NK-92 (cell line): ENCODE measurements around the gene HDGFL1.

ENCODE experiments used
- DNase-seq: peaks from one replicate; lab custom pipeline; 2025; ENCODE audit not compliant: unreplicated experiment; lab: John Stamatoyannopoulos, UW

HDGFL1 gene

DNA sequence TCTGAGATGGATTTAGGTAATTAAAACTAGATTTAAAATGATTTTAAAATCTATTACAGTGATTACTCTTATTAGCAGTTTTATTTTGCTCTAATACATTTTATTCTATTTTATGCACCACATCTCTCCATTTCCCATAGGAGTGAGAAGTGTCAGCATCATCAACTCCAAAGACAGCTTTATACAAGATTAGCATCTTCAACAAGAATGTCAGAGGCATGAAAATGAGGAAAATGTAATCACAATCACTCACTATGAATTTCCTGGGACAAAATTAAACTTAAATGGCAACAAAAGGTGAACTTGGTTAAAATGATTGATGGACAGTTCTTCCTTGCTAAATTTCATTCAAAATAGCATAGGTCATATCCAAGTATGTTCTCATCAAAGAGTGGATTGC lies 19.8 kb downstream of the HDGFL1 start:
- DNase-seq, result no peak

DNA sequence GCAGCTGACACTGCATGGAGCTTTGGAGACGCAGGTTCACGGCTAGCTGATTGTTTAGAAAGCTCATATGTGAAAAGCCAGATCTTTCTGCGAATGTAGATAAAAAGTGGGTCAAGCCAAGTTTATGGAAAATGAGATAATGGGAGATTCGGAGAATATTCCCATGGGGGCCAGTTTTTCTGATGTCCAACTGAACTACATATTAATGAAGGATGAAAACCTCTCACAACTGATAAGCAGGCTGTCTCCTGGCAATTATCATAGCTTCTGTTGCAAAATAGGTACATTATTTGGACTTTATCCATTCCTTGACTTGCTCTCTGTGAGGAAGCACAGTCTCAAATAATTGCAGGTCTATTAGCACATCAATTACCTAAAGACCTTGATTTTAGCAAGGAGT lies 21.1 kb downstream of the HDGFL1 start:
- no peak for DNase-seq

DNA sequence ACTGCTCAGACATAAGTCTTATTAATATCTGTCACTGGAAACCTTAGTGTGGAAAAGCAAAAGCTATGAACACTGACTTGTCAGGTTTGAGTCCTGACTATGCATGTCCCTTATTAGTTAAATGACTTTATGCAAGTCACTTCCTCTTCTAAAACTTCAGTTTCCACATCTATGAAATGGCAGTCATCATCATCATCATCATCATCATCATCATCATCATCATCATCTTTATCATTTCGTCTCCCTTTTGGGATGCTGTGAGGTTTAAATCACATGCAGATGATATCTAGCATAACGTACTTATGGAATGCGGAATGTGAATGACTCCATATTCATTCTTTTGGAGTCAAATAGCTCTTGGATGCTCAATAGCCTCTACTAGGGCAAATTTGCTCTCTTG lies 24.5 kb downstream of the HDGFL1 start:
- no peak for DNase-seq

DNA sequence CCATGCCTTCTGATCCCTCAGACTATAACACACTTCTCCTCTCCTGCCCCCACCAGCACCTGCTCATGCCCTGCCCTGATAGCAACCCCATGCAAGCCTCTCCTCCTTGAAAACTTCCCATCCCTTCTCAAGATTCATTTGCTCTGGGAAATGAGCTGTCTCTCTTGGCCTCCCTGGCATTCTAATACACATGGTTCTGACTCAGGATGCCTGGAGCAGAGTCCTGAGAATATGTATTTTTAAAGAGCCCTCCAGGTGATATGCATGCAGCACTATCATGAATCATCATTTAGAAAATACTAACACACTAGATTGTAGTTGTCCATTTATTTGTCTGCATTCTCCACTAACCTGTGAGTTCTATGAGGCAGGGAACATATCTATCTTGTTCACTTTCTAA lies 26.6 kb downstream of the HDGFL1 start:
- DNase-seq, result no peak

DNA sequence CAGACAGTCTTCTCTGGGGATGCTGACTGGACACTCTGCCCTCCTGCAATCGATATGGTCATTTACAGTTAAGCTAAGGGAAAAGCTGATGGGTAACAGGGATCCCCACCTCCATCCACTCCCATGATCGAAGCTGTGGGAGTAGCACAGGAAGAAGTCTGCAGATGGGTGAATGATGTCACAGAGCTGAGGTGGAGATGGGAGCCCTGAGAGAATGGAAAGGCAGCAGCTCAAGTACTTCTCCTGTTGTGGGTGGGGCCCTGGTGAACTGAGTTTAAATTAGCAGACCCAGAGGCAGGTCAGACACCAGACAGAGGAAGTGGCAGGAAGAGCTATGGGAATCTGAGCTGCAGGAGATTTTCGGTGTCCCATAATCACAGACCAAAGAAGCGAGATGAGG lies 29.0 kb downstream of the HDGFL1 start:
- no peak for DNase-seq

DNA sequence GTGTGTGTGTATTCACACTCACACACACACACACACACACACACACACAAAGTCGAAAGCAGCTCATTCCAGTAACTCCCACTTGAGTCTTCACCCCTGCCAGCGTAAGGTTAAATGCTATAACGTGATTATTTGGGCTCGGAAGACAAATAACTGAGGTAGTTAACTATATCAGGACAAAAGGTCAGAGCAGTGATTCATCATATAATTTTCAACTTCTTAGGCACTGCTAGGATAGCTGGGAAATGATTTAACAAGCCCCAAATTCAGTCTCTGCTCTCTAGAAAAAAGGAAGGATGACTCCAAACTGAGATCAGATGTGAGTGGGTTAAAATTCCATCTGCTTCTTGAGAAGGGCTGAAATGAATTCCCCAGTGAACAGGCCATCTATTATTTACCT lies 30.7 kb downstream of the HDGFL1 start:
- no peak for DNase-seq

DNA sequence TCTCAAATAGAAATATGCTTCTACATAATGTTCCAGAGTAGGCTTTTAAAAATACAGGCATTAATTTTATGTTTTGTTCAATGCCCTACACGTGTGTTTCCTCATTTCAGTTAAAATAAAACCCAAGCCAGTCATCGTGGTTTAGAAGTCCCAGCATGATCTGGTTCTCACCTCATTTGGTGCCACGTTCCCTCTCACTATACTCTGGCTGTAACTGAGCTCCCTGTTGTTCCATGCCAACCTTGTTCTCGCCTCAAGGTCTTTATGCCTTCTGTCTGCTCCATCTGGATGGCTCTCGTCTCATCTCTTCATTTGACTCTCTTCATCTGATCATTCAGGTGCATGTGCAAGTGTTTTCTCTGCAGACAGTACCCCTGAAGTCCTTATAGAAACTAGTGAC lies 32.6 kb downstream of the HDGFL1 start:
- DNase-seq, result no peak

DNA sequence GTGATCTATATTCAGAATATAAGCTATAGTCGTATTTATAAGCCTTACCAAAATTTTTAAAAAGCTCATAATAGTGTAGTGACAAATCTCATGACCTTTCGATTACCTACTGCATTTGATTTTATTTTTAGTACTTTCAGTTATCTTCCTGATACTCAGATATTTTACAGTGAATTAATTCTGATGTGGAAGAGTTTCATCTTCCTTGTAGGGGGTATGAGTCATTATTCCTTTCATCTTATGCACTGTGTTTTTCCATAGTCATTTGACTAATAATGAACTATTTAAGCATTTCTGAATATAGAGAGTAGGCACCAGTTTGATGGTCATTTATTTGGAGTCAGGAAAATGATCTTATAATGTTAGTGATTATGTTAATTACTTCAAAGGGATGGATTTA lies 36.4 kb downstream of the HDGFL1 start:
- no peak for DNase-seq

DNA sequence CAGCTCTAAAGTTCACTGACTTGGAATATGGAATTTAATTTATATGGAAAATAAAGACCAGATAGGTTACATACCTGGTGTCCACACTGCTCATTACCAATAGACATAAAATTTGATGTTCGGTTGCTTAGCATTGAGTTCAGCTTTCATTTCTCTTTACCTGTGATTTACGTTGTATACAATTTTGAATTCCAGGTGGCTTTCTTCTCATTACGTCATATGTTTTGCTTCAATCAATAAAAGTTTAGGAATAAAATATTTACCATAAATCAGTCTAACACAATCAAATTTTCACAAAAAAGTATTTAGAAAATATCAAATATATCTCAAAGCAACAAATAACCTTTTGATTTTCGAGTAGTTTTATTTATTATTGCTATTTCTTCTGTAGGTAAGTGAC lies 40.8 kb downstream of the HDGFL1 start:
- DNase-seq, result no peak

DNA sequence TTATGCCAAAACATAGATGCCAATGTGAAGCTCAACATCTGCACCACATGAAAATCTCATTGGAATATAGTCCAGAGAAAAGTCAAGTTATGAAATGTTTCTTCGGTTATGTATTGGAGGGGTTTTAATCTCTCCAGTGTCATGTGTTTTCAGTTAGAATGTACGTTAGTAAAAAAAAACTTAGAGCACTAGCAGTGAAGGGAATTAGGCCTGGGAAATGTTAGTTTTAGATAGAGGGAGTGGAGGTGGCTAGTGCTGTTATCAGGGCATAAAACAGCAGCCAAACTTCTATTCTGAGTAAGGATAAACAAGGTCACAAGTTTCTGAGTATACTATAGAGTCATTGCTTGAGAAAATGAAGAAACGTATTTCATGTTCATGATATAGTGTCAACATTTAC lies 42.9 kb downstream of the HDGFL1 start:
- DNase-seq, result no peak

DNA sequence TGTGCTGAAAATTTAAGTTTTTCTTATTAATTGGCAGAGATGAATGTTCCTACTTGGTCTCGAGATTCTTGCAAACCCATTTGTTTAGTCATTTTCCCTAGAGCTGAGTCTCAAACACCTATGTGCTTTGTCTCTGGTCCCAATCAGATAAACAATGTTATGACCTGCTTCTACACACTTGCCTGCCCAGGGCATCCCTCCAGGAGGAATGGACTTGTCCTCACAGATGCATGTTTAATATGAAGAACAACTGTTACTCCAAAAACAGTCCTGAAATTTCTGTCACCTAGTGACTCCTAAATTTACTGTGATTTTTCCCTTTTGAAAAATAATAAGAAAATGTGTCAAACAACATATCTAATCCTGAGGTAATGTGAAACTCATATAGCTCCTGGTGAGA lies 43.7 kb downstream of the HDGFL1 start:
- no peak for DNase-seq

DNA sequence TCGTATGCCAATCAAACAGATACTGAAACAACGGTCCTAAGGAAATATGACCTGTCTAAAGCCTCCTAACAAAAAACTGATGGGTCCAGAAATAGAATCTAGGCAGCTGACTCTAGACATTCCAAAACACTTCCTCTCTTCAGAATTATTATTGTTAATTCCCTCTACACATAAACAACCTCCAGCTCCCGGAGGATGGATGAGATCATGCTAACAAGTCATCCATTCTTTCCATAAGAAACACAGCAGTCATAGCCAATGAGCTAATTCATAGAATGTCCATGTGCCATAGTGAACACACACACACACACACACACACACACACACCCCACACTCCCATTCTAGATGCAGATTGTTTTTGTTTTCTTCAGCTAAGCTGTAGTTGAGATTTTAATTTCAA lies 44.3 kb downstream of the HDGFL1 start:
- DNase-seq, result no peak

DNA sequence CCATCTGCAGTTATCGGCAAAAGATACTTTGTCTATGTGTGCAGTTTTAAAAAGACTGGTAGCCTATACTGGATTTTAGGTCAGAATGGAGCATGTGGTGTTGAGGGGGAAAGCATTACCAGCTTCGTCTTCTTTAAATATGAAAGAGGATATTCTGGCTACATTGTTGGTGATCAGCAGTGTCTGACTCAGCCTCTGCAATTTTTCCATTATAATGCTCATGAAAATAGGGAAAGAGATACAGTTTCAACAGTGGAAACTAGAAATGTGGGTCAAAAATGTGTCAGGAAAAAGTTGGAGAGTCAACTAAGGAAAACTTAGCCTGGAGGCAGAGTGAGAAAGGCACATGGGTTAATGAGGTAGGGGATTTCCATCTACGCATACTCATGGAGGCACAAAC lies 45.2 kb downstream of the HDGFL1 start:
- no peak for DNase-seq

DNA sequence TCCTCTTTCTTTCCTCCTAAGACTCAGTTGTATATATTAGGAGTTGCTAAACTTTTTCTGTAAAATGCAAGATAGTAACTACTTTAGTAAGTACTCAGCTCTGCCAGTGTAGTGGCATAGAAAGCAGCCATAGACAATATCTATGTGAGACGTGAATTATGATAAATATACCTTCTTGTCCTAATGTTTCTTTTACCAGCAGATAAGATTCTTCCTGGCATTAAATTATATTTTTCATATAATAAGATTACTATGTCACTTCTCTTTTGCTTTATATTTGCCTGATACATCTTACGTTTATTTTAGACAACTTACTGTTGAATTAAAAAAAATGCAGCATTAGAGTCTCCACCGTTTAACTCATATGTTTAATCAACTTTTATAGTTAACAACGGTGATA lies 51.7 kb downstream of the HDGFL1 start:
- DNase-seq, result no peak
